IMR-90 (cell line): ENCODE data around the gene SLC66A3. TPM values are rescaled to one million over a fixed set of nuclear protein-coding genes. Genes with fewer than 3 reads are reported as not detected.

Source experiments
- ATAC-seq: fragments of 200-7000 bp; cut with Tn5 transposase; 2 replicates; pipeline ENCODE4 v1.9.1; 2020; ENCODE audit warnings: low read depth, mild to moderate bottlenecking, moderate library complexity
- BruUV-seq: library from RNA; stranded (reverse); fragments of 400-500 nt; replicated peaks from 2 replicates; lab custom pipeline; 2021; lab: Mats Ljungman, UMichigan
- CTCF ChIA-PET: fragments of 300-600 bp; formaldehyde crosslinking; extraction: SDS; loops from one replicate; lab custom pipeline; 2021; ENCODE audit warnings: antibody characterized with exemption; lab: Yijun Ruan, JAX
- POLR2A ChIA-PET: fragments of 300-600 bp; sonication (Branson Sonifier 250); formaldehyde crosslinking; loops from one replicate; lab custom pipeline; 2022; ENCODE audit warnings: antibody characterized with exemption; ENCODE audit not compliant: unreplicated experiment; lab: Charles Lee
- DNase-seq: peaks from one replicate; pipeline ENCODE4 v3.0.0; 2013
- H2AFZ ChIP-seq: replicated peaks from 2 replicates; pipeline ENCODE3; 2013; ENCODE audit warnings: low read length, mild to moderate bottlenecking; ENCODE audit not compliant: poor library complexity
- H2AK5ac ChIP-seq: 2 replicates; pipeline ENCODE4 v1.6.1; 2013; ENCODE audit warnings: low read depth, low read length, inconsistent platforms
- H2AK9ac ChIP-seq: replicated peaks from 2 replicates; pipeline ENCODE3; 2013; ENCODE audit warnings: mild to moderate bottlenecking, low read depth, low read length, moderate library complexity; ENCODE audit not compliant: poor library complexity
- H2BK120ac ChIP-seq: 2 replicates; pipeline ENCODE4 v1.6.1; 2013; ENCODE audit warnings: low read depth, low read length, inconsistent platforms
- H2BK15ac ChIP-seq: 3 replicates; pipeline ENCODE4 v1.6.1; 2013; ENCODE audit warnings: low read depth, low read length, inconsistent platforms
- H2BK20ac ChIP-seq: 2 replicates; pipeline ENCODE4 v1.6.1; 2013; ENCODE audit warnings: low read depth, mild to moderate bottlenecking, inconsistent platforms, low read length, moderate library complexity
- H2BK5ac ChIP-seq: 2 replicates; pipeline ENCODE4 v1.6.1; 2013; ENCODE audit warnings: mild to moderate bottlenecking, low read depth, low read length, inconsistent platforms; ENCODE audit not compliant: poor library complexity, severe bottlenecking
- H3K14ac ChIP-seq: replicated peaks from 2 replicates; pipeline ENCODE4 v1.6.1; 2013; ENCODE audit warnings: low read depth, low read length, inconsistent platforms
- H3K18ac ChIP-seq: 2 replicates; pipeline ENCODE4 v1.6.1; 2013; ENCODE audit warnings: low read depth, low read length, control low read depth
- H3K23ac ChIP-seq: 2 replicates; pipeline ENCODE4 v1.6.1; 2013; ENCODE audit warnings: low read depth, low read length, inconsistent platforms
- H3K27ac ChIP-seq: 2 replicates; pipeline ENCODE4 v1.5.1; 2013; ENCODE audit warnings: mild to moderate bottlenecking, control low read depth, low read length; ENCODE audit not compliant: insufficient read depth
- H3K27me3 ChIP-seq: 2 replicates; pipeline ENCODE4 v1.6.1; 2013; ENCODE audit warnings: low read length; ENCODE audit not compliant: control insufficient read depth, insufficient read depth
- H3K36me3 ChIP-seq: 2 replicates; pipeline ENCODE4 v1.6.1; 2013; ENCODE audit warnings: low read length, mixed read lengths; ENCODE audit not compliant: control insufficient read depth, insufficient read depth
- H3K4ac ChIP-seq: 2 replicates; pipeline ENCODE4 v1.6.1; 2013; ENCODE audit warnings: low read depth, low read length, inconsistent platforms
- H3K4me1 ChIP-seq: 2 replicates; pipeline ENCODE4 v1.6.1; 2013; ENCODE audit warnings: low read length, mixed read lengths; ENCODE audit not compliant: control insufficient read depth, insufficient read depth
- H3K4me2 ChIP-seq: 2 replicates; pipeline ENCODE4 v1.6.1; 2013; ENCODE audit warnings: low read depth, mild to moderate bottlenecking, control low read depth, low read length, moderate library complexity
- H3K4me3 ChIP-seq: 2 replicates; pipeline ENCODE4 v1.5.1; 2013; ENCODE audit warnings: low read depth, mild to moderate bottlenecking, control low read depth, low read length, moderate library complexity; ENCODE audit not compliant: insufficient read depth
- H3K56ac ChIP-seq: 2 replicates; pipeline ENCODE4 v1.6.1; 2013; ENCODE audit warnings: low read length, inconsistent platforms; ENCODE audit not compliant: insufficient read depth; ENCODE audit errors: extremely low read depth
- H3K79me1 ChIP-seq, 2 experiments: 2 replicates each; pipeline ENCODE4 v1.6.1; 2013; ENCODE audit warnings: low read length in 2 of 2, inconsistent platforms in 1 of 2, low read depth in 1 of 2
- H3K9ac ChIP-seq: 2 replicates; pipeline ENCODE4 v1.6.1; 2013; ENCODE audit warnings: low read depth, low read length, control low read depth
- H3K9me1 ChIP-seq: 2 replicates; pipeline ENCODE4 v1.6.1; 2013; ENCODE audit warnings: low read length, inconsistent platforms; ENCODE audit not compliant: insufficient read depth
- H3K9me3 ChIP-seq: 2 replicates; pipeline ENCODE4 v1.6.1; 2013; ENCODE audit warnings: low read length; ENCODE audit not compliant: control insufficient read depth, insufficient read depth
- H4K20me1 ChIP-seq: 2 replicates; pipeline ENCODE4 v1.6.1; 2013; ENCODE audit warnings: low read length, inconsistent platforms; ENCODE audit not compliant: insufficient read depth
- H4K5ac ChIP-seq: 2 replicates; pipeline ENCODE4 v1.6.1; 2013; ENCODE audit warnings: mild to moderate bottlenecking, low read depth, low read length, control low read depth
- H4K8ac ChIP-seq, 2 experiments: 2 replicates each; pipeline ENCODE4 v1.6.1; 2013; ENCODE audit warnings: low read depth in 2 of 2, low read length in 2 of 2, control low read depth in 1 of 2, inconsistent platforms in 1 of 2
- H4K91ac ChIP-seq: 2 replicates; pipeline ENCODE4 v1.6.1; 2013; ENCODE audit warnings: low read depth, low read length, inconsistent platforms; ENCODE audit not compliant: insufficient read depth
- BHLHE40 ChIP-seq: fragments of 150-350 bp; IDR thresholded peaks from 2 replicates; pipeline ENCODE4 v1.6.1; 2016; ENCODE audit warnings: mild to moderate bottlenecking, low read depth, low read length
- CEBPB ChIP-seq: IDR thresholded peaks from 2 replicates; pipeline ENCODE4 v1.6.1; 2012; ENCODE audit warnings: low read depth, low read length, improper control_type of control experiment
- CHD1 ChIP-seq: IDR thresholded peaks from 2 replicates; pipeline ENCODE4 v1.6.1; 2012; ENCODE audit warnings: low read depth, low read length, improper control_type of control experiment
- CTCF ChIP-seq: conservative IDR thresholded peaks from 2 replicates; pipeline ENCODE4 v1.5.1; 2012; ENCODE audit warnings: mild to moderate bottlenecking, low read depth, low read length, improper control_type of control experiment
- ELK1 ChIP-seq: fragments of 150-350 bp; IDR thresholded peaks from 2 replicates; pipeline ENCODE4 v1.6.1; 2016; ENCODE audit warnings: low read depth, mild to moderate bottlenecking, low read length, moderate library complexity, borderline replicate concordance
- FOS ChIP-seq: fragments of 150-350 bp; IDR thresholded peaks from 2 replicates; pipeline ENCODE4 v1.6.1; 2016; ENCODE audit warnings: low read depth, low read length
- MAFK ChIP-seq: IDR thresholded peaks from 2 replicates; pipeline ENCODE4 v1.6.1; 2012; ENCODE audit warnings: low read depth, low read length, improper control_type of control experiment
- MXI1 ChIP-seq: IDR thresholded peaks from 2 replicates; pipeline ENCODE4 v1.6.1; 2012; ENCODE audit warnings: low read depth, mild to moderate bottlenecking, low read length, moderate library complexity, borderline replicate concordance
- NFE2L2 ChIP-seq: fragments of 150-350 bp; IDR thresholded peaks from 2 replicates; pipeline ENCODE4 v1.6.1; 2016; ENCODE audit warnings: low read depth, mild to moderate bottlenecking, low read length
- RAD21 ChIP-seq: IDR thresholded peaks from 2 replicates; pipeline ENCODE4 v1.6.1; 2012; ENCODE audit warnings: low read length, improper control_type of control experiment
- RCOR1 ChIP-seq: IDR thresholded peaks from 2 replicates; pipeline ENCODE4 v1.6.1; 2012; ENCODE audit warnings: mild to moderate bottlenecking, low read length, improper control_type of control experiment; ENCODE audit not compliant: insufficient replicate concordance
- SMC3 ChIP-seq: fragments of 150-350 bp; IDR thresholded peaks from 2 replicates; pipeline ENCODE4 v1.6.1; 2016; ENCODE audit warnings: low read depth, mild to moderate bottlenecking, antibody characterized with exemption, low read length, moderate library complexity
- WGBS, 2 experiments: methylation state at CpG; one replicate each; pipeline versions ENCODE4 v1.1.5 to v1.1.7; 2013; ENCODE audit warnings: missing lambda C conversion rate in 2 of 2; ENCODE audit not compliant: insufficient read length in 1 of 2; ENCODE audit errors: extremely low coverage in 2 of 2; 5-methylcytosine and 5-hydroxymethylcytosine counted together
- dilution Hi-C: fragments of 300-500 bp; cut with HindIII; formaldehyde crosslinking; loops from one replicate; pipeline ENCODE4 v1.14.3; 2018; ENCODE audit warnings: low sequenced_read_pairs; ENCODE audit not compliant: unreplicated experiment
- in situ Hi-C: fragments of 300-500 bp; cut with MboI; formaldehyde crosslinking; loops from 3 replicates; pipeline ENCODE4 v1.14.3; 2019; ENCODE audit warnings: low sequenced_read_pairs, inconsistent platforms, mixed read lengths
- intact Hi-C: fragments of 100-400 bp; cut with micrococcal nuclease; formaldehyde crosslinking; loops from 2 replicates; pipeline ENCODE4 v1.10.0; 2022
- polyA plus RNA-seq, 3 experiments: library from polyadenylated mRNA; depleted of rRNA; stranded (reverse); fragments of >200 nt; gene quantifications; 2 replicates each; pipeline ENCODE4 v1.2.3, GENCODE V29; 2012; ENCODE audit warnings: low replicate concordance in 1 of 3
- total RNA-seq: library from RNA; depleted of rRNA; stranded (reverse); fragments of >200 nt; gene quantifications from 2 replicates; pipeline ENCODE4 v1.2.3, GENCODE V29; 2012
- TF ChIP-seq, protein P1 (sequence below): fragments of 150-350 bp; IDR thresholded peaks from 2 replicates; pipeline ENCODE4 v1.6.1; 2017; ENCODE audit warnings: mild to moderate bottlenecking, antibody characterized with exemption, low read length, low read depth

Gene SLC66A3
- total and polyA plus RNA-seq, 2 of the 4 experiments (the other 2 are of a cell fraction), result 18.1 to 25.2 TPM

- Histone ChIP-seq H2AK9ac (peak overlapping the region; percentile 69), H4K5ac (no peak overlapping the region), H3K4me2 (no peak overlapping the region), H3K9me3 (no peaks in the 10 kb centered on the region), H3K36me3 (no peaks in the 10 kb centered on the region), H3K9me1 (peaks cover 8% of the 10 kb centered on the region; the same call in 1 of the 2 replicates), H3K9ac (no peak overlapping the region), H3K4me1 (peaks cover 12% of the 10 kb centered on the region), H2BK15ac (no peak overlapping the region), H3K56ac (no peak overlapping the region), H2BK20ac (no peak overlapping the region; the same call in 1 of the 2 replicates), H3K27ac (no peak overlapping the region), H3K27me3 (no peaks in the 10 kb centered on the region), H3K4ac (no peak overlapping the region; the same call in 1 of the 2 replicates), H4K20me1 (no peaks in the 10 kb centered on the region), H4K91ac (no peak overlapping the region), H3K79me1 (no peaks in the 10 kb centered on the region), H3K23ac (no peak overlapping the region), H3K4me3 (no peak overlapping the region), H3K14ac (no peak overlapping the region), H2BK5ac (no peak overlapping the region), H2AFZ (peak overlapping the region; percentile 68), H2AK5ac (peak overlapping the region; percentile 59), H2BK120ac (0 out of 2 replicates have a peak overlapping the region, but pooled peaks have one; percentile 14), H4K8ac (no peak overlapping the region), H3K18ac (no peak overlapping the region)
- BruUV-seq, result no TSS peak
- 55% methylated on average over 29 of the region's 41 CpGs; no CpG with 5 or more reads in 1 of the 2 experiments for WGBS, 2 experiments
- intact Hi-C loops, result loop anchor here (1.0 to 2.0 kb wide), 3 partner anchors 51 to 292 kb away; partner anchors contain the start of gene KCNF1
- ATAC-seq, result peak; percentile 83
- in situ Hi-C loops, result loop anchor here (5.0 kb wide), 2 partner anchors 202 to 287 kb away; no protein-coding TSS in a partner anchor
- dilution Hi-C loops, result no loop called here
- DNase-seq, result peak; percentile 44
- ChIA-PET POLR2A (no interaction called here), CTCF (interaction anchor here (0.7 to 4.9 kb wide), 11 partner anchors 147 to 312 kb away, joined by 3 to 35 read pairs (median 4); partner anchors contain the start of genes KCNF1 and PDIA6)
- TF ChIP-seq MAFK, result no peak
- no peak for TF ChIP-seq BHLHE40
- TF ChIP-seq, protein P1, sequence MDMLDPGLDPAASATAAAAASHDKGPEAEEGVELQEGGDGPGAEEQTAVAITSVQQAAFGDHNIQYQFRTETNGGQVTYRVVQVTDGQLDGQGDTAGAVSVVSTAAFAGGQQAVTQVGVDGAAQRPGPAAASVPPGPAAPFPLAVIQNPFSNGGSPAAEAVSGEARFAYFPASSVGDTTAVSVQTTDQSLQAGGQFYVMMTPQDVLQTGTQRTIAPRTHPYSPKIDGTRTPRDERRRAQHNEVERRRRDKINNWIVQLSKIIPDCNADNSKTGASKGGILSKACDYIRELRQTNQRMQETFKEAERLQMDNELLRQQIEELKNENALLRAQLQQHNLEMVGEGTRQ, result no peak
- no peak for TF ChIP-seq CEBPB
- no peak for TF ChIP-seq ELK1
- peak; percentile 95 for TF ChIP-seq CTCF
- TF ChIP-seq RAD21, result peak; percentile 99
- TF ChIP-seq CHD1, result no peak
- TF ChIP-seq NFE2L2, result no peak
- peak; percentile 100 for TF ChIP-seq SMC3
- TF ChIP-seq FOS, result no peak
- TF ChIP-seq MXI1, result no peak
- TF ChIP-seq RCOR1, result no peak
Observed at GRCh38 chr2:11123856-11124759, 31.2 kb upstream of the SLC66A3 start.
